IPS-NIHi11 (cell line): Measurements from ENCODE around the gene THSD7B.
"Not testable (repeated sequence)": the region's sequence is repeated elsewhere in the genome, so short reads cannot be mapped to it uniquely, and the experiment has no call there.

ENCODE experiments used
- DNase-seq: peaks from one replicate; pipeline ENCODE4 v3.0.0; 2012; ENCODE audit warnings: mixed read lengths, low spot score

Gene THSD7B

GRCh38 chr2:137570484-137570883, 805.1 kb downstream of the THSD7B start:
- DNase-seq = no peak

- not testable (repeated sequence) for DNase-seq
Measured at GRCh38 chr2:137587834-137588233, 822.5 kb downstream of the THSD7B start.

DNA sequence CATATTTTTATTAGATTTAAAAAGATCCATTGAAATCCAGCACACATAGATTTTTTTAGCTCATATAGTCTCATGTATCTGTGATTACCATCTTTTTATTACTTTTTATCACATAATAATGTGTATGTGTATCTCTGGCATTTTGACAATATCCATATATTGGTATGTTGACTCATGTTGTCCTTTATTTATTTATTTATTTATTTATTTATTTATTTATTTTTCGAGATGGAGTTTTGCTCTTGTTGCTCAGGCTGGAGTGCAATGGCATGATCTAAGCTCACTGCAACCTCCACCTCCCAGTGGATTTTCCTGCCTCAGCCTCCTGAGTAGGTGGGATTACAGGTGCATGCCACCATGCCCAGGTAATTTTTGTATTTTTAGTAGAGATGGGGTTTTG, 823.2 kb downstream of the THSD7B start:
- DNase-seq = not testable (repeated sequence)

GRCh38 chr2:137590102-137590501, 824.8 kb downstream of the THSD7B start:
- DNase-seq = no peak

- DNase-seq = no peak
Measured at GRCh38 chr2:137607722-137608318, 842.5 kb downstream of the THSD7B start.

DNA sequence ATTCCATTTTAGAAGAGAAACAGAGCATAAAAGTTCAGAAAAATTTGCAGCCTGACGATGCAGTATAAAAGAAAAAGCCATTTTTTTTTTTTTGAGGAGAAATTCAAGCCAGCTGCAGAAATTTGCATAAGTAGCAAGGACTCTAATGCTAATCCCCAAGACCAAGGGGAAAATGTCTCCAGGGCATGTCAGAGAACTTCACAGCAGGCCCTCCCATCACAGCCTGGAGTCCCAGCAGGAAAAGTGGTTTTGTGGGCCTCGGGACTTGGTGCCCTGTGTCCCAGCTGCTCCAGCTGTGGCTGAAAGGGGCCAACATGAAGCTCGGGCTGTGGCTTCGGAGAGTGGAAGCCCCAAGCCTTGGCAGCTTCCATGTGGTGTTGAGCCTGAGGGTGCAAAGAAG, 873.6 kb downstream of the THSD7B start:
- DNase-seq = no peak

DNA sequence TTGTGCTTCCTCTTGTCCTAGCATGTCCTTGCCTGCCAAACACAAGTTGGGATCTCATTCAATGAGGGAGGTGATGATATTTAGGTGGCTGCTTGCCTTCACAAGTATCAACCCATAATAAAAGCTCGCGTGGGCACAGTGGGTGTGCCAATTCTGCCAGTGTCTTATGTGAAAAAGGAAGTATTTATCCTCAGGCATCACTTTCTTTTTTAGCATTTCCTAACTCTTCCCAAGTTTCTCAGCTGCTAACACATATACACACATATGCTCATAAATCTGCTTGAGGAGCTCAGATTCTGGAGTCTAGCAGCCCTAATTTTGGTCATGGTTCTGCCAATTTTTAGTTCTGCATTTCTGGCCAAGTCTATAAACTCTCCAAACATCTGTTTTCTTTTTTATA, 879.4 kb downstream of the THSD7B start:
- DNase-seq = no peak

- no peak for DNase-seq
Measured at GRCh38 chr2:137654046-137654445, 888.7 kb downstream of the THSD7B start.

DNA sequence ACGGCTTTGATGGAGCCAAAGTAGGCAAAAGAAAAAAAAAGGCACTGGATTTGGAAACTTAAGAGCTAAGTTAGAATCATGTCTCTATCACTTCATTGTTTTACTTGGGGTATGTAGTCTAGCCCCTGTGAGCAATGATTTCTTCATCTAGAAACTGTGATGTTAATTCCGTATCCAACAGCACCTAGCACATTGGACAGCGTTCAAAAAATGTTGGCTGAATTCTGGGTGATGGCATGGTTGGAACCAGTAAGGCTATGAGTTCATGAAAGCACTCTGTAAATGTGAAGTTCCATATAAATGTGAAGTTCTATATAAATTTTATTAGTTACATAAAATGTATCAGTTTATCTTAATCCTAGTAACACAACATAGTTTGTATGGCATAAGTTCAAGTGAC, 890.5 kb downstream of the THSD7B start:
- DNase-seq = no peak

GRCh38 chr2:137658433-137658832, 893.1 kb downstream of the THSD7B start:
- no peak for DNase-seq

GRCh38 chr2:137659616-137660015, 894.3 kb downstream of the THSD7B start:
- no peak for DNase-seq

DNA sequence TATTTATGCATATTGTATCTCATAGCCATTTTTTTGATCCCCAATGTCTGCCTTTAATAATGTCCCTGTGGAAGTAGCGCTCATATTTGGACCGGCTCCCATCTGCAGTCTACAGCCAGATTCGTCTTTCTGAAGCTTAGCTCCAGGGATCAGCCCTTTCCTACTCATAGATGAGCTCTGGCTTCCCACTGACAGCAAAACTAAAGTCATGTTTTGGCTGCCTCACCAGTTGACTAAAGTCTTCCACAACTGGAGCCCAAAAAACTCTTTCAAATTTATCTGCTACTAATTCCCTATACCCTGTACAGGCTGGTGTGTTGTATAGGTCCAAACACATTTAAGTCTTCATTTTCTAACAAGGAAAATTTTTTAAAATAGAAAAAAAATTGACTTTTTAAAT, 904.8 kb downstream of the THSD7B start:
- DNase-seq = no peak

DNA sequence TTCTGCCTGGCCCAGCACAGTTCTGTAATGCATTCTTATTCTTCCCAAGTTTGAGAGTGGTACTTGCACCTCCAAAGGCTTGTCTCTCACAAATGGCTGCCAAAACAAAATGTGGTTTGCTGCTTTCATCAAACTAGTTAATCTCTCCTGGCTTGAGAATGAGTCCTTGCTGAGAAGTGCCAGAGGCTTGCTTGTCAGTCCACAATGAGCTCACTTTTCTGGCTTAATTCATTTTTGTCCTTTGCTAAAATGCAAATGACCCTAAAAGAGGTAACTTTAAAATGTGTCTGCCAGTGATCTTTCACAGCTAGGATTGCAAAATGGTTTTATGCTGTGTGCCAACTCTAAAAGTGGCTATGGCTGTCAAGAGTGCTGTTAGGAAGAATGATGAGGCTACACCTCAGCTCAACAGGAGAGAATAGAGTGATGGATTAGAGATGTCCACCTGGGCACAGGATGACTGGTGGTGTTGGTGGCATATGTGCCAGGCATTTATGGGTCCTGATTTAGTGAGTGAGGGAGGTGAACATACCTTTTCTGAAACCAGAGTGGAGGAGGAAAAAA, 907.7 kb downstream of the THSD7B start:
- DNase-seq = no peak

GRCh38 chr2:137674991-137675390, 909.6 kb downstream of the THSD7B start:
- DNase-seq = no peak

- no peak for DNase-seq
Measured at GRCh38 chr2:137675584-137676327, 910.4 kb downstream of the THSD7B start.

DNA sequence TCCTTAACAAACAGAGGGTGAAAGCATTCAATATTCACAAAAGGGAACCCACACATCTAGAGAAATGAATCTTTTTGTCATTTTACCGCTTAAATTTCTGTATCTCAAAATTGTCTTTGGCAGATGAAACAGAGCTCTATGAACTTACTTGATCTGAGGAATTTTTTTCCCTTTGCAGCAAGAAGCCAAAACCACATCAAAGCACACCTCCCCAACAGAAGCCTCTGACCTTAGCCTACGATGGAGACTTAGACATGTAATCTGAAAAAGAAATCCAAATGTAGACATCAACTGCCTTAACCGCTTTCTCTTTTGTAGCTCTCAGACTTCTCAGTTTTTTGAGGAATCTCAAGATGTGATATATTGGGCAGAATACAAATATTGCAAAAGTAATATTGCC, 911.0 kb downstream of the THSD7B start:
- DNase-seq = no peak

DNA sequence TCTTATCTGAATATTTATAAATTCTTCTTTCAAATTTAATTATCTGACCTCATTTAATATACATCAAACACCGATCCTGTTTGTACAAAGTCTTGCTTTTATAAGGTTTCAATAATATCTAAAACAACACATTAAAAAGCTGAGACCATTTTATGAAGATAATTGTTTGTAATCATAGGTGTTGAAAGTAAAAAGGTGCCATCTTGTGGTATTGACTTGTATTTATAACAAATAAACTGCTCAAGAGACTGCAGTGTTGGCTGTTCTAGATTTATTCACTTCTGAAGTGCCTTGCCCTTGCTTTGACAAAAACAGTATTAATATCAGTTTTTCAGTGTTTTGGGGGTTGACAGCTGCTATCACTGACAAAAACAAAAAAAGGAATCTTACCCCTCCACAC, 912.1 kb downstream of the THSD7B start:
- no peak for DNase-seq

GRCh38 chr2:137689549-137689948, 924.2 kb downstream of the THSD7B start:
- DNase-seq = no peak

GRCh38 chr2:137693534-137693933, 928.2 kb downstream of the THSD7B start:
- no peak for DNase-seq

DNA sequence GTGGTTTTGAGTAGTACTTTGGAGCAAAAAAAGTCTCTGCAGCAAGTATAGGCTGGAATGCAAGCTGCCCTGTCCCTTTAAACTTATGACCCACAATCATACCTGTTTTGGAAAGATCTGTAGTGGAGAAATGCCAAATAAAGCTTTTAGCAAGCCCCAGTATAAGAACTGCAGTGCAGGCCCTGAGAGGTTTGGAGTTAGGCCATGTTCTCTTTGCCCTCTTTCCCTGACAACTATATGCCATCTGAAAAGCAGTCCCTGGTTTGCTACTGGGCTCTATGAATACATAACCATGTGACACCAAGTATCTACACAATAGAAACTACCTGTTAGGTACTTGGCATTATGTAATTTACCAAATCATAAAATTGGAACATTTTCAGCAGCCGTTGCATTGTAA, 931.6 kb downstream of the THSD7B start:
- DNase-seq = no peak

GRCh38 chr2:137700250-137700649, 934.9 kb downstream of the THSD7B start:
- not testable (repeated sequence) for DNase-seq

- no peak for DNase-seq
Measured at GRCh38 chr2:137700681-137701080, 935.3 kb downstream of the THSD7B start.

DNA sequence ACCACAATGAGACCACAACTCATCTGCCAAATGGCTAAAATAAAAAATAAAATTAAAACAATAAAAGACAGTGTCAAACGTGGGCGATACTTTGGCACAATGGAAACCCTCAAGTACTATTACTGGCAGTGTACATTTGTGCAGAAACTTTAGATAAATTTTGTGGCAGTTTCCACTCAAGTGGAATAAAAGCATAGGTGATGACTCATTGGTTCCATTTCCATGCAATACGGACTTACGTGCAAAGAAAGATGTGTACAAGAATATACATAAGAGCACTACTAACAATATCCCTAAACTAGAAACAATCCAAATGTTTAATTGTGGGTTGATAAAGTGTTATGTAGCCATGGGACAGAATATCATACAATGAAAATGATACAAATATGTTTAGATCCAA, 940.0 kb downstream of the THSD7B start:
- DNase-seq = no peak
